Neural progenitor cell (in vitro differentiated cells): ENCODE data around the gene MAP7D3. TPM values are rescaled to one million over a fixed set of nuclear protein-coding genes. Genes with fewer than 3 reads are reported as not detected.

Source experiments
- DNase-seq: peaks from one replicate; pipeline ENCODE4 v3.0.0-alpha.2; 2016; ENCODE audit warnings: low spot score
- H2AFZ ChIP-seq: fragments of 200-600 bp; sonication (generic); replicated peaks from 2 replicates; pipeline ENCODE4 v1.6.1; 2016; ENCODE audit warnings: antibody characterized with exemption
- H3F3A ChIP-seq: fragments of 200-600 bp; sonication (generic); 2 replicates; pipeline ENCODE4 v1.6.1; 2016; ENCODE audit warnings: antibody characterized with exemption, low read depth
- H3K27ac ChIP-seq: fragments of 200-600 bp; sonication (generic); 2 replicates; pipeline ENCODE4 v1.5.1; 2016; ENCODE audit warnings: mild to moderate bottlenecking
- H3K27me3 ChIP-seq: fragments of 200-600 bp; sonication (generic); 2 replicates; pipeline ENCODE4 v1.6.1; 2016; ENCODE audit warnings: mild to moderate bottlenecking, moderate library complexity
- H3K36me3 ChIP-seq: fragments of 200-600 bp; sonication (generic); 2 replicates; pipeline ENCODE4 v1.5.1; 2016
- H3K4me1 ChIP-seq: fragments of 200-600 bp; sonication (generic); 2 replicates; pipeline ENCODE4 v1.6.1; 2016; ENCODE audit warnings: mixed run types
- H3K4me2 ChIP-seq: fragments of 200-600 bp; sonication (generic); 2 replicates; pipeline ENCODE4 v1.6.1; 2016
- H3K4me3 ChIP-seq: fragments of 200-600 bp; sonication (generic); 2 replicates; pipeline ENCODE4 v1.5.1; 2016
- H3K79me2 ChIP-seq: fragments of 200-600 bp; sonication (generic); 2 replicates; pipeline ENCODE4 v1.6.1; 2016; ENCODE audit warnings: low read depth
- H3K9ac ChIP-seq: fragments of 200-600 bp; sonication (generic); 2 replicates; pipeline ENCODE4 v1.6.1; 2016
- H3K9me3 ChIP-seq: fragments of 200-600 bp; sonication (generic); 2 replicates; pipeline ENCODE4 v1.5.1; 2016; ENCODE audit warnings: low read depth
- H4K20me1 ChIP-seq: fragments of 200-600 bp; sonication (generic); 2 replicates; pipeline ENCODE4 v1.6.1; 2016; ENCODE audit warnings: low read depth
- H3K27ac Mint-ChIP-seq: 3 replicates; pipeline ENCODE4 v1.8.0; 2021; ENCODE audit warnings: mixed read lengths
- H3K27me3 Mint-ChIP-seq: 2 replicates; pipeline ENCODE4 v1.8.0; 2022; ENCODE audit warnings: low read depth, mild to moderate bottlenecking, inconsistent platforms, moderate library complexity, mixed read lengths; ENCODE audit not compliant: insufficient read depth
- H3K36me3 Mint-ChIP-seq: 3 replicates; pipeline ENCODE4 v1.8.0; 2021; ENCODE audit warnings: mixed read lengths
- H3K4me1 Mint-ChIP-seq: 3 replicates; pipeline ENCODE4 v1.8.0; 2021; ENCODE audit warnings: mixed read lengths
- H3K4me3 Mint-ChIP-seq: 3 replicates; pipeline ENCODE4 v1.8.0; 2021; ENCODE audit warnings: mild to moderate bottlenecking, moderate library complexity, mixed read lengths
- H3K9me3 Mint-ChIP-seq: 3 replicates; pipeline ENCODE4 v1.8.0; 2020; ENCODE audit warnings: mixed read lengths
- EZH2 ChIP-seq: fragments of 200-600 bp; sonication (generic); IDR thresholded peaks from 2 replicates; pipeline ENCODE4 v1.6.1; 2017; ENCODE audit warnings: antibody characterized with exemption, mild to moderate bottlenecking, moderate library complexity
- EZH2phosphoT487 ChIP-seq: fragments of 200-600 bp; sonication (generic); IDR thresholded peaks from 2 replicates; pipeline ENCODE4 v1.6.1; 2017; ENCODE audit warnings: antibody characterized with exemption
- total RNA-seq: library from RNA; depleted of rRNA; stranded (reverse); fragments of >200 nt; gene quantifications from 2 replicates; pipeline ENCODE4 v1.2.3, GENCODE V29; 2015; ENCODE audit warnings: low replicate concordance
- TF ChIP-seq, protein P1 (sequence below): fragments of 200-600 bp; sonication (generic); IDR thresholded peaks from 2 replicates; pipeline ENCODE4 v1.5.1; 2017; ENCODE audit warnings: antibody characterized with exemption, mild to moderate bottlenecking

Gene MAP7D3
- total RNA-seq, 1 donor from 2014 or later = 27.1 TPM

DNA sequence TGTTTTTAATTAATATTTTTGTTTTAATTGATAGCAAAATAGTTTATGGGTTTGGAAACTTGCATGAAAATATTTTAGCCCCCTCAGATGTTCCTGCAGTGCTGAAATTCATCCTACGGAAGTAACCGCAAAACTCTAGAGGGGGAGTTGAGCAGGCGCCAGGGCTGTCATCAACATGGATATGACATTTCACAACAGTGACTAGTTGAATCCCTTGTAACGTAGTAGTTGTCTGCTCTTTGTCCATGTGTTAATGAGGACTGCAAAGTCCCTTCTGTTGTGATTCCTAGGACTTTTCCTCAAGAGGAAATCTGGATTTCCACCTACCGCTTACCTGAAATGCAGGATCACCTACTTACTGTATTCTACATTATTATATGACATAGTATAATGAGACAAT lies 40.4 kb downstream of the MAP7D3 start:
- no peaks in the 10 kb centered on the region for H3K36me3 ChIP-seq
- H3K9me3 ChIP-seq = no peaks in the 10 kb centered on the region
- DNase-seq = no peak
- no peaks in the 10 kb centered on the region for H4K20me1 ChIP-seq
- Mint-ChIP-seq H3K9me3 (peaks cover 6% of the 10 kb centered on the region), H3K4me3 (no peak overlapping the region), H3K36me3 (peaks cover 3% of the 10 kb centered on the region), H3K4me1 (peaks cover 6% of the 10 kb centered on the region), H3K27ac (no peak overlapping the region), H3K27me3 (peaks cover 5% of the 10 kb centered on the region)
- H3K4me1 ChIP-seq = no peaks in the 10 kb centered on the region
- TF ChIP-seq, protein P1, sequence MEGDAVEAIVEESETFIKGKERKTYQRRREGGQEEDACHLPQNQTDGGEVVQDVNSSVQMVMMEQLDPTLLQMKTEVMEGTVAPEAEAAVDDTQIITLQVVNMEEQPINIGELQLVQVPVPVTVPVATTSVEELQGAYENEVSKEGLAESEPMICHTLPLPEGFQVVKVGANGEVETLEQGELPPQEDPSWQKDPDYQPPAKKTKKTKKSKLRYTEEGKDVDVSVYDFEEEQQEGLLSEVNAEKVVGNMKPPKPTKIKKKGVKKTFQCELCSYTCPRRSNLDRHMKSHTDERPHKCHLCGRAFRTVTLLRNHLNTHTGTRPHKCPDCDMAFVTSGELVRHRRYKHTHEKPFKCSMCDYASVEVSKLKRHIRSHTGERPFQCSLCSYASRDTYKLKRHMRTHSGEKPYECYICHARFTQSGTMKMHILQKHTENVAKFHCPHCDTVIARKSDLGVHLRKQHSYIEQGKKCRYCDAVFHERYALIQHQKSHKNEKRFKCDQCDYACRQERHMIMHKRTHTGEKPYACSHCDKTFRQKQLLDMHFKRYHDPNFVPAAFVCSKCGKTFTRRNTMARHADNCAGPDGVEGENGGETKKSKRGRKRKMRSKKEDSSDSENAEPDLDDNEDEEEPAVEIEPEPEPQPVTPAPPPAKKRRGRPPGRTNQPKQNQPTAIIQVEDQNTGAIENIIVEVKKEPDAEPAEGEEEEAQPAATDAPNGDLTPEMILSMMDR = no peak
- TF ChIP-seq EZH2 = no peak
- no peak for TF ChIP-seq EZH2phosphoT487
- H3K9ac ChIP-seq = no peak overlapping the region
- no peaks in the 10 kb centered on the region for H3F3A ChIP-seq
- H3K4me3 ChIP-seq = no peak overlapping the region
- H2AFZ ChIP-seq = no peak overlapping the region
- H3K27me3 ChIP-seq = no peaks in the 10 kb centered on the region
- no peaks in the 10 kb centered on the region for H3K79me2 ChIP-seq
- H3K27ac ChIP-seq = no peak overlapping the region
- no peak overlapping the region for H3K4me2 ChIP-seq

DNA sequence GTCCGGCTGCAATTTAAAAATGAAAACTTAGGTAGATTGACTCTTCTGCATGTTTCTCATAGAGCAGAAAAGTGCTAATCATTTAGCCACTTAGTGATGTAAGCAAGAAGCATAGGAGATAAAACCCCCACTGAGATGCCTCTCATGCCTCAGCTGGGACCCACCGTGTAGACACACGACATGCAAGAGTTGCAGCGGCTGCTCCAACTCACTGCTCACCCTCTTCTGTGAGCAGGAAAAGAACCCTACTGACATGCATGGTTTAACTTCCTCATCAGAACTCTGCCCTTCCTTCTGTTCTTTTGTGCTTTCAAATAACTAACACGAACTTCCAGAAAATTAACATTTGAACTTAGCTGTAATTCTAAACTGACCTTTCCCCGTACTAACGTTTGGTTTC lies 41.0 kb downstream of the MAP7D3 start:
- H3K9ac ChIP-seq = no peak overlapping the region
- H4K20me1 ChIP-seq = no peaks in the 10 kb centered on the region
- H3F3A ChIP-seq = no peaks in the 10 kb centered on the region
- H3K4me3 Mint-ChIP-seq = no peak overlapping the region
- H3K79me2 ChIP-seq = no peaks in the 10 kb centered on the region
- no peaks in the 10 kb centered on the region for H3K9me3 ChIP-seq
- H3K27me3 ChIP-seq = no peaks in the 10 kb centered on the region
- no peak overlapping the region for H3K27ac Mint-ChIP-seq
- no peak overlapping the region for H3K27ac ChIP-seq
- H2AFZ ChIP-seq = no peak overlapping the region
- H3K4me1 ChIP-seq = no peaks in the 10 kb centered on the region
- TF ChIP-seq, protein P1 = no peak
- TF ChIP-seq EZH2 = no peak
- no peak for TF ChIP-seq EZH2phosphoT487
- H3K27me3 Mint-ChIP-seq = peaks cover 7% of the 10 kb centered on the region
- no peak for DNase-seq
- peaks cover 6% of the 10 kb centered on the region for H3K9me3 Mint-ChIP-seq
- no peaks in the 10 kb centered on the region for H3K36me3 ChIP-seq
- no peak overlapping the region for H3K4me2 ChIP-seq
- peaks cover 6% of the 10 kb centered on the region for H3K4me1 Mint-ChIP-seq
- no peak overlapping the region for H3K4me3 ChIP-seq
- H3K36me3 Mint-ChIP-seq = peaks cover 3% of the 10 kb centered on the region

GRCh38 chrX:136209751-136210150 lies 41.4 kb downstream of the MAP7D3 start:
- Histone ChIP-seq H3K9ac (no peak overlapping the region), H3K79me2 (no peaks in the 10 kb centered on the region), H4K20me1 (no peaks in the 10 kb centered on the region), H3K4me2 (no peak overlapping the region), H3K36me3 (no peaks in the 10 kb centered on the region), H2AFZ (no peak overlapping the region), H3K27me3 (no peaks in the 10 kb centered on the region), H3K27ac (no peak overlapping the region), H3F3A (no peaks in the 10 kb centered on the region), H3K9me3 (no peaks in the 10 kb centered on the region), H3K4me1 (no peaks in the 10 kb centered on the region), H3K4me3 (no peak overlapping the region)
- peaks cover 9% of the 10 kb centered on the region for H3K4me1 Mint-ChIP-seq
- H3K36me3 Mint-ChIP-seq = peaks cover 3% of the 10 kb centered on the region
- no peak for TF ChIP-seq EZH2
- H3K9me3 Mint-ChIP-seq = peaks cover 6% of the 10 kb centered on the region
- H3K27me3 Mint-ChIP-seq = peaks cover 8% of the 10 kb centered on the region
- no peak overlapping the region for H3K27ac Mint-ChIP-seq
- DNase-seq = no peak
- H3K4me3 Mint-ChIP-seq = no peak overlapping the region

- H2AFZ ChIP-seq = no peak overlapping the region
- DNase-seq = peak; percentile 44
- no peaks in the 10 kb centered on the region for H3K27me3 ChIP-seq
- H3K79me2 ChIP-seq = no peaks in the 10 kb centered on the region
- peaks cover 8% of the 10 kb centered on the region for H3K27me3 Mint-ChIP-seq
- no peak overlapping the region for H3K4me3 ChIP-seq
- H3K9me3 ChIP-seq = no peaks in the 10 kb centered on the region
- H3K4me2 ChIP-seq = no peak overlapping the region
- no peak overlapping the region for H3K4me3 Mint-ChIP-seq
- H3K9me3 Mint-ChIP-seq = peaks cover 6% of the 10 kb centered on the region
- H3F3A ChIP-seq = no peaks in the 10 kb centered on the region
- H3K36me3 ChIP-seq = no peaks in the 10 kb centered on the region
- no peak overlapping the region for H3K27ac Mint-ChIP-seq
- no peak overlapping the region for H3K27ac ChIP-seq
- H3K9ac ChIP-seq = no peak overlapping the region
- H3K36me3 Mint-ChIP-seq = peaks cover 3% of the 10 kb centered on the region
- H3K4me1 Mint-ChIP-seq = peaks cover 13% of the 10 kb centered on the region
- H3K4me1 ChIP-seq = no peaks in the 10 kb centered on the region
- H4K20me1 ChIP-seq = no peaks in the 10 kb centered on the region
- TF ChIP-seq, protein P1 = peak; percentile 53
- no peak for TF ChIP-seq EZH2phosphoT487
Measured at GRCh38 chrX:136209016-136209738, 42.0 kb downstream of the MAP7D3 start.
